ENCODE measurements around the gene CLDN22. TPM values are rescaled to one million over a fixed set of nuclear protein-coding genes. Genes with fewer than 3 reads are reported as not detected.

CLDN22 gene
- not detected for total RNA-seq

GRCh38 chr4:183320211-183321059 lies at the start of gene CLDN22:
CLDN22 (minus strand) TSS chr4:183320276; CDS start chr4:183320218, 58 bp downstream.
- DNase-seq = no peak
- no peaks in the 10 kb centered on the region for H3K9me3 Mint-ChIP-seq
- no peak within 1 kb of the TSS for H3K4me3 Mint-ChIP-seq
- intact Hi-C loops (cut with micrococcal nuclease) = no loop called here
- CTCF ChIA-PET = no interaction called here
- H3K36me3 Mint-ChIP-seq (ENCODE audit: low read depth) = no peaks in the 10 kb centered on the region
- no peak within 1 kb of the TSS for H3K27ac Mint-ChIP-seq
- peaks cover 7% of the 10 kb centered on the region for H3K4me1 Mint-ChIP-seq (ENCODE audit: low read depth)
- no peaks in the 10 kb centered on the region for H3K27me3 Mint-ChIP-seq (ENCODE audit: low read depth)

- Mint-ChIP-seq H3K9me3 (peaks cover 6% of the 10 kb centered on the region), H3K27ac (no peak overlapping the region), H3K4me3 (no peak overlapping the region), H3K27me3 (ENCODE audit: low read depth) (no peaks in the 10 kb centered on the region), H3K36me3 (ENCODE audit: low read depth) (no peaks in the 10 kb centered on the region), H3K4me1 (ENCODE audit: low read depth) (no peaks in the 10 kb centered on the region)
- intact Hi-C loops (cut with micrococcal nuclease) = no loop called here
- CTCF ChIA-PET = no interaction called here
- DNase-seq = no peak
These were observed 49.0 kb upstream of the CLDN22 start for GRCh38 chr4:183369073-183369472.

- CTCF ChIA-PET = interaction anchor here (0.5 kb wide), 1 partner anchor 292 kb away, joined by 4 read pairs; no protein-coding TSS in a partner anchor
- Mint-ChIP-seq H3K4me1 (ENCODE audit: low read depth) (no peaks in the 10 kb centered on the region), H3K27me3 (ENCODE audit: low read depth) (no peaks in the 10 kb centered on the region), H3K36me3 (ENCODE audit: low read depth) (no peaks in the 10 kb centered on the region), H3K27ac (no peak overlapping the region), H3K4me3 (no peak overlapping the region), H3K9me3 (no peaks in the 10 kb centered on the region)
- intact Hi-C loops (cut with micrococcal nuclease) = no loop called here
- DNase-seq = no peak
These were observed 46.2 kb upstream of the CLDN22 start for GRCh38 chr4:183366206-183366835.

- Mint-ChIP-seq H3K4me1 (ENCODE audit: low read depth) (no peaks in the 10 kb centered on the region), H3K27me3 (ENCODE audit: low read depth) (no peaks in the 10 kb centered on the region), H3K4me3 (no peak overlapping the region), H3K36me3 (ENCODE audit: low read depth) (no peaks in the 10 kb centered on the region), H3K27ac (no peak overlapping the region), H3K9me3 (no peaks in the 10 kb centered on the region)
- DNase-seq = no peak
- intact Hi-C loops (cut with micrococcal nuclease) = no loop called here
- CTCF ChIA-PET = no interaction called here
These were observed 43.9 kb upstream of the CLDN22 start for GRCh38 chr4:183364025-183364424.

- no peaks in the 10 kb centered on the region for H3K36me3 Mint-ChIP-seq (ENCODE audit: low read depth)
- CTCF ChIA-PET = no interaction called here
- no peak overlapping the region for H3K4me3 Mint-ChIP-seq
- no peaks in the 10 kb centered on the region for H3K27me3 Mint-ChIP-seq (ENCODE audit: low read depth)
- DNase-seq = no peak
- intact Hi-C loops (cut with micrococcal nuclease) = no loop called here
- H3K9me3 Mint-ChIP-seq = no peaks in the 10 kb centered on the region
- no peak overlapping the region for H3K27ac Mint-ChIP-seq
- no peaks in the 10 kb centered on the region for H3K4me1 Mint-ChIP-seq (ENCODE audit: low read depth)
These were observed 43.0 kb upstream of the CLDN22 start for GRCh38 chr4:183362916-183363542.

- no peaks in the 10 kb centered on the region for H3K36me3 Mint-ChIP-seq (ENCODE audit: low read depth)
- H3K4me3 Mint-ChIP-seq = no peak overlapping the region
- DNase-seq = no peak
- no peaks in the 10 kb centered on the region for H3K4me1 Mint-ChIP-seq (ENCODE audit: low read depth)
- H3K27me3 Mint-ChIP-seq (ENCODE audit: low read depth) = peaks cover 2% of the 10 kb centered on the region
- intact Hi-C loops (cut with micrococcal nuclease) = no loop called here
- no peak overlapping the region for H3K27ac Mint-ChIP-seq
- CTCF ChIA-PET = no interaction called here
- H3K9me3 Mint-ChIP-seq = no peaks in the 10 kb centered on the region
These were observed 42.0 kb upstream of the CLDN22 start for GRCh38 chr4:183362036-183362435.

- CTCF ChIA-PET = no interaction called here
- Mint-ChIP-seq H3K9me3 (no peaks in the 10 kb centered on the region), H3K27ac (no peak overlapping the region), H3K27me3 (ENCODE audit: low read depth) (peaks cover 2% of the 10 kb centered on the region), H3K36me3 (ENCODE audit: low read depth) (no peaks in the 10 kb centered on the region), H3K4me1 (ENCODE audit: low read depth) (no peaks in the 10 kb centered on the region), H3K4me3 (no peak overlapping the region)
- no peak for DNase-seq
- intact Hi-C loops (cut with micrococcal nuclease) = no loop called here
These were observed 40.3 kb upstream of the CLDN22 start for GRCh38 chr4:183360161-183360919.

GRCh38 chr4:183358215-183358755 lies 38.2 kb upstream of the CLDN22 start:
- Mint-ChIP-seq H3K36me3 (ENCODE audit: low read depth) (no peaks in the 10 kb centered on the region), H3K4me3 (no peak overlapping the region), H3K9me3 (no peaks in the 10 kb centered on the region), H3K27me3 (ENCODE audit: low read depth) (peaks cover 2% of the 10 kb centered on the region), H3K27ac (no peak overlapping the region), H3K4me1 (ENCODE audit: low read depth) (no peaks in the 10 kb centered on the region)
- DNase-seq = no peak
- intact Hi-C loops (cut with micrococcal nuclease) = no loop called here
- CTCF ChIA-PET = no interaction called here

- no peaks in the 10 kb centered on the region for H3K9me3 Mint-ChIP-seq
- no peak overlapping the region for H3K27ac Mint-ChIP-seq
- H3K36me3 Mint-ChIP-seq (ENCODE audit: low read depth) = no peaks in the 10 kb centered on the region
- H3K27me3 Mint-ChIP-seq (ENCODE audit: low read depth) = peaks cover 2% of the 10 kb centered on the region
- intact Hi-C loops (cut with micrococcal nuclease) = no loop called here
- no peaks in the 10 kb centered on the region for H3K4me1 Mint-ChIP-seq (ENCODE audit: low read depth)
- CTCF ChIA-PET = no interaction called here
- no peak overlapping the region for H3K4me3 Mint-ChIP-seq
- no peak for DNase-seq
These were observed 37.0 kb upstream of the CLDN22 start for GRCh38 chr4:183356931-183357675.

- Mint-ChIP-seq H3K27ac (no peak overlapping the region), H3K9me3 (no peaks in the 10 kb centered on the region), H3K27me3 (ENCODE audit: low read depth) (peaks cover 2% of the 10 kb centered on the region), H3K36me3 (ENCODE audit: low read depth) (no peaks in the 10 kb centered on the region), H3K4me1 (ENCODE audit: low read depth) (no peaks in the 10 kb centered on the region), H3K4me3 (no peak overlapping the region)
- intact Hi-C loops (cut with micrococcal nuclease) = no loop called here
- CTCF ChIA-PET = no interaction called here
- no peak for DNase-seq
These were observed 36.2 kb upstream of the CLDN22 start for GRCh38 chr4:183356173-183356830.

- no peak overlapping the region for H3K4me3 Mint-ChIP-seq
- peaks cover 1% of the 10 kb centered on the region for H3K4me1 Mint-ChIP-seq (ENCODE audit: low read depth)
- H3K27me3 Mint-ChIP-seq (ENCODE audit: low read depth) = peaks cover 5% of the 10 kb centered on the region
- no peak for DNase-seq
- no peaks in the 10 kb centered on the region for H3K9me3 Mint-ChIP-seq
- no peaks in the 10 kb centered on the region for H3K36me3 Mint-ChIP-seq (ENCODE audit: low read depth)
- CTCF ChIA-PET = no interaction called here
- intact Hi-C loops (cut with micrococcal nuclease) = no loop called here
- no peak overlapping the region for H3K27ac Mint-ChIP-seq
These were observed 35.3 kb upstream of the CLDN22 start for GRCh38 chr4:183355405-183355804.

Data from activated naive CD4-positive, alpha-beta T cell treated with anti-CD3 and anti-CD28 coated beads for 36 hours (primary cell).